Activated CD4-positive, alpha-beta T cell treated with anti-CD3 and anti-CD28 coated beads, Interleukin-2, amount 50 U/mL, for 16 hours (primary cell): ENCODE results near the gene GALNT18.
A peak's percentile ranks its signal among the peaks of the same experiment; 100 is the strongest.

ENCODE experiments used
- DNase-seq: peaks from one replicate; pipeline ENCODE4 v3.0.0-alpha.2; 2020

Gene GALNT18

DNA sequence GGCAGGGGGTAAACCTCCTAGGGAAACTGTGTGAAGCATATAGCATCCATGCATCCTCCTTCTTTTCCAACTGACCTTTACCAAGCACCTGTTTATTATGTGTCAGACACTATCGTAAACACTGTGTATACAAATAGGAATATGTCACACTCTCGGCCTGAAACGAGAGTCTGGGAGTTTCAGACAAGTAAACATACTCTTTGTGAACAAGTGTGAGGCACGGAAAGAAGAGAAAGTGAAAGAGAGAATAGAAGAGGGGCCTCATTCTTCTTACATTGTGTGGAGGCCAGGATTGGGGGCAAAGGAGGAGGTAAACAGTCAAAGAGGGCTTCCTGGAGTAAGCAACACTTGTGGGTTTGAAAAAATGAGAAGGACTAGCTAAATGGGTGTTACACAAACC lies 285.1 kb downstream of the GALNT18 start:
- DNase-seq, result no peak

GRCh38 chr11:11335043-11335442 lies 286.8 kb downstream of the GALNT18 start:
- no peak for DNase-seq

GRCh38 chr11:11334607-11335006 lies 287.2 kb downstream of the GALNT18 start:
- DNase-seq, result no peak

DNA sequence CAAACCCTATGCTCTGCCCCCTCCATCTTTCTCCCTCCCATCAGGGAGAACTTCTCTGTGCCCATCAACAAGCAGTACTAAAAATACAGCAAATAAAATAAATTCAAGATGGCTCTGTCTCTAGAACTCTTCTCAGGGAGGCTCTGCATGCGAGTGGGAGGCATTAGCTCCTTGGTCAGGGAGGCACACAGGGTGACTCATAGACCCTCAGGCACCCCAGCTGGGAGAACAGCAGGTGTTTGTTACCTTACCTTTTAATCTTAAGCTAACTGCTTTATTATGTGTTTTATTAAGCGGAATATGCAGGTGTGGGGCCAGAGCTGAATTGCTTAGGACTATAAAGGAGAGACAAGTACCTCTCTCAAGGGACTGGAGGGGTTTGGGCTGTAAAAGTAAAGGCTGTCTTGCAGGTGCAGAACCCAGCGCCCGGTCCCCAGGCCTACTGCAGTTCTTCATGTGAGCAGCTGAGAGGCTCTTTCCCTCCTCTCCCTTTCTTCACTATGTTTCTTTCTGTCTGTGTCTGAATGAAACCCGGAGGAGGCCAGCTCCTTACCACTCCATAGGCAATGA lies 289.6 kb downstream of the GALNT18 start:
- DNase-seq, result no peak

GRCh38 chr11:11329062-11329806 lies 292.6 kb downstream of the GALNT18 start:
- DNase-seq, result no peak

DNA sequence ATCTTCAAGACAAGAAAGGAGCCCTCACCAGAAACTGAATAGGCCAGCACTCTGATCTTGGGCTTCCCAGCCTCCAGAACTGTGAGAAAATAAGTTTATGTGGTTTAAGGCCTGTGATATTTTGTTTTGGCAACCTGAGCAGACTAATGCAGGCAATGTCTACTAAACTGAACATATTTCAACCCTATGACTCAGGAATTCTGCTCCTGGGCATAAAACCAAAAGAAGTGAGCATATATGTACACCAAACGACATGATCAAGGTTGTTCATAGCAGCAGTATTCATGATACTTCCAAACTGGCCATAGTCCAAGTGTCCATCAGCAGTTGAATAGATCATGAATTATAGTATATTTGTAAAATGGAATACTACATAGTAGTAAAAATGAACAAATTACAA lies 297.7 kb downstream of the GALNT18 start:
- DNase-seq, result no peak

DNA sequence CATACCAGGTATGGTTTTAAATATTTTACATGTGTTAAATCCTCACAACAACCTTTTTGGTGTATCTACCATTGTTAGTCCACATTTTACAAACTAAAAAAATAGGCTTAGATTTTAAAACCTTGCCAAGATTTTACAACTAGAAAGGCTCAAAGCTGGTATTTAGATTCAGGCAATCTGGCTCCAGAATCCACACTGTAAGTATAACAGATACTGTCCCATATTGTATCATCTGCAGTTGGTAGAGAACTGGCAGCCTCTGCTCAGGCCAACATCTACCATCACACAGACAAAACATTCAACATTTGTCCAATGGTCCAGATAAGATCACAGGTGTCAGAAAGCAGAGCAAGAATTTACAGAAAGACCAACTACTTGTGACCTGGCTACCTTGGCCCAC lies 299.7 kb downstream of the GALNT18 start:
- DNase-seq, result no peak

- DNase-seq, result no peak
These were observed 301.0 kb downstream of the GALNT18 start for GRCh38 chr11:11320825-11321224.

GRCh38 chr11:11318961-11319360 lies 302.8 kb downstream of the GALNT18 start:
- DNase-seq, result no peak

DNA sequence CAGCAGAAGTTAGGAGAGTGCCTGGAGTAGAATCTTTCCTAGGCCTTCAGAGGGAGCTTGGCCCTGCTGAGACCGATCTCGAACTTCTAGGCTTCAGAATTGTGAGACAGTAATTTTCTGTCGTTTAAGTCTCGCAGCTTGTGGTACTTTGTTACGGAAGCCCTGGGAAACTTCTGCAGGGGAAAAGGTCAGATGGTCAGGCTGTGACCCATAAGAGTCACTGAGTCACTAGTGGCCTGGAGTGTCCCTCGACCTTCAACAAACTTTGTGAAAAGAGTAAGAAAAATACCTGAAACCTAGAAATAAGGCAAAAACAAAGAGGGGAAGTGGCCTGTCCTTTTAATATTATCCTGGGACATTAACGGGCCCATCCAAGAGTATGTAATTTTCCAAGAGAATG lies 303.3 kb downstream of the GALNT18 start:
- DNase-seq, result no peak

- DNase-seq, result no peak
These were observed 305.1 kb downstream of the GALNT18 start for GRCh38 chr11:11316651-11317230.

GRCh38 chr11:11313902-11314692 lies 307.7 kb downstream of the GALNT18 start:
- DNase-seq, result no peak

DNA sequence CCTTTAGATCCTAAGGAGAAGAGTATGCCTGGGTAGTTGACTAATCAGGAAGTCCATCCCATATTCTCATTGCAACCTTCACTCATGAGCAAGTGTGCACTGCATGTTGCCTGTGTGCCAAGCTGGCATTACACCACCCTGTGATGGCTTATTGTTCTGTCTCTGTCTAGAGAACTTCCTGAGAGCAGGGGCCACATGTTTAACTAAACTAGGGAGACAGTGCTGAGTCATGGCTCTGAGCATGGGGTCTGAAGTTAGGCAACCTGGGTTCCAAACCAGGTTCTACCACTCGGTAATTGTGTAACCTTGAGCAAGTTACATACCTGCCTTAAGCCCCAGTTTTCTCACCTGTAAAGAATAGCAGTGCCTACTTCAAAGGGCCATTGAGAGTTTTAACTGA lies 308.4 kb downstream of the GALNT18 start:
- no peak for DNase-seq

DNA sequence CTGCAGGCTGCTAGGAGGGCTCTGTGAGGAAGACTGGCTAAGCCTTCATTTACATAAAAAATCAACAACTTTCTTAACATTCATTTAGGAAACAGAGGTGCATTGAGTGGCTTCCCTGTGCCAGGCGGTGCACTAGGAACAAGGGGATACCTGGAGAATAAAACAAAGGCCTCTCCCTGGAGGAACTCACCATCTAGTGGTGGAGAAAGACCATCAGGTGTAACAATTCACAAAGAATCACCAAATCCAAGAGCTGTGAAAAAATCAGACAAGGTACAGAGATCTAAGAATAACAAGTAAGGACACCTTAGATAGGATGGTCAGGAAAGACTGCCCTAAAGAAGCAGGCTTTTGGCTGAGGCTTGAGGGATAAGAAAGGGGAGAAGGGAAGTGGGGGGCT lies 309.1 kb downstream of the GALNT18 start:
- DNase-seq, result no peak

GRCh38 chr11:11311169-11311568 lies 310.6 kb downstream of the GALNT18 start:
- peak; percentile 8 for DNase-seq

DNA sequence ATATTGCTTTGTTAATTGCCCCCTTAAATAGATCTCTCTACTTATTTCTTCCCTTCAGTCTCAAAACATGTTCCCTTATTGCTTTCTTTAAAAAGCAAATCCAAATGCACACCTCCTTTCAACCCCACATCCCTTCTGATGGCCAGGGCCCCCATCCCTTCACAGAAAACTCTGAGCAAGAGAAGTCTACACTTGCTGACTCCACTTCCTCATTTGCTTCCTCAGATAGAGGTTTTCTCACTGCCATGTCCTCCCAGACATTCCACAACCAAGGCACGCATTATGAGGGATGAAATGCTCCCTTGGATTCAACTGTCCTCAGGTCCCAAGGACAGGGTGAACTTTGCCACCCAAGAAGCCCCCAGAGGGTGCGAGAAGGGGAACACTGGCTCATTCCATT lies 311.9 kb downstream of the GALNT18 start:
- no peak for DNase-seq

GRCh38 chr11:11308249-11308648 lies 313.6 kb downstream of the GALNT18 start:
- DNase-seq, result no peak

GRCh38 chr11:11306855-11307254 lies 314.9 kb downstream of the GALNT18 start:
- no peak for DNase-seq

- no peak for DNase-seq
These were observed 317.3 kb downstream of the GALNT18 start for GRCh38 chr11:11304550-11304949.

DNA sequence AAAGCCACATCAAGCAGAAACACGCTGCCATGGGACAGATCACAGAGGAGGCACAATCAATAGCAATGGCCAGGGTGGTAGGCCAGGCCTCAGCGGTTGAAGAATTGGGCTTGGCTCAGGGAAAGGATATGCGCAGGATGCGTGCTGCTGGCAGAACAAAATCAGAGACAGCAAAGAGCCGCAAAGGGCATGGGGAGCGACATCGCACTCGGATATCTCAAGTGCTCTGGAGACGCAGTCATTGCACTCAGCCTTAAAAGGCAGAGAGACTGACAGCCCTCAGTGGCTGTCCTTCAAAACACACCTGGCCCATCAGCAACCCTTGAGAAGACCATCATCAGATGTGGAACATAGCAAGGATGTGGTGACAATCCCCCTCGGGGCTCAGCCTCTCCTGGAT lies 319.2 kb downstream of the GALNT18 start:
- DNase-seq, result no peak

DNA sequence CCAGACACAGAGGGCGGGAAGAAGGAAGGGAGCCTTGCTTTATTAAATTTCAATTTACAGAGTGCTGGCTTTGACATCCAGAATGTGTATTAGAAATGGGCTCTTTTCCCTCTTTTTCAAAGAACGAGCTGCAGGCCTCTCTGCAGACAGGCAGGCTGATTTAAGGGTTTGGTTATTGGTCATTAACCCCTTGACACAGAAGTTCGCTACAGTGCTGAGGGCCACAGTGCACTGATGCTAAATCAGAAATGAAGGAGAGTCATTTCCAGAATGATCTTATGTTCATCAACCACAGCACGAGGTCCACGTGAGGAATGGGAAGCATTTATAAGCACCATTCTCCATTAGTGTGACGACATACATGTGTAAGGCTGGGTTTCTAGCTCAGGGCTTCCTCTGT lies 320.6 kb downstream of the GALNT18 start:
- DNase-seq, result no peak

GRCh38 chr11:11297578-11297977 lies 324.2 kb downstream of the GALNT18 start:
- no peak for DNase-seq

DNA sequence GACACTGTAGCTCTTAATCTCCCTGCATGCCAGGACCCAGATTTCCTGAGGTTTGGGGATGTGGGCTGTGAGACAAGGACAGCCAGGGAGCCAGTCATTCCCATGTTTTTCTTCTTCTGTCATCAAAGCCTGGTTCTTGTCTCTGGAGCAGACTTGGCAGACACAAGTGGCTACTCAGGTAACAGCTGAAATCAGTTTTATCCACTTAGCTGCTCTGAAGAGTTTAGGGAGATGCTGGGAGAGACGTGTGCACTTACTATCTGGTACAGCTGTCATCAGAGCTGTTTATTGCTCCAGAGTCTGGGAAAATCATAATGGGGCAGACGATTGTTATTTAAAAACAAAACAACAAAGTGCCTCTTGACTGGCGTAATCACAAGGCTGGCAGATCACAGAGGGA lies 325.4 kb downstream of the GALNT18 start:
- no peak for DNase-seq

- no peak for DNase-seq
These were observed 327.3 kb downstream of the GALNT18 start for GRCh38 chr11:11294551-11294855.
